ENCODE measurements around the gene PI4KA. TPM values are rescaled to one million over a fixed set of nuclear protein-coding genes. Genes with fewer than 3 reads are reported as not detected.

The PI4KA gene
- polyA plus RNA-seq, 1 donor from 2014 or later: 42.2 TPM

- TF ChIP-seq TAF1 (IDR thresholded peaks at IDR 0.05; ENCODE audit: low read depth): no peak
- no peak for TF ChIP-seq SMC3 (conservative IDR thresholded peaks at IDR 0.05; ENCODE audit: poor library complexity)
- no peak for TF ChIP-seq EP300 (conservative IDR thresholded peaks at IDR 0.05; ENCODE audit: poor library complexity, severe bottlenecking)
- no peak for TF ChIP-seq CTCF (IDR thresholded peaks at IDR 0.05; ENCODE audit: poor library complexity, severe bottlenecking)
- TF ChIP-seq REST (IDR thresholded peaks at IDR 0.05; ENCODE audit: borderline replicate concordance): no peak
- TF ChIP-seq POLR2AphosphoS5 (IDR thresholded peaks at IDR 0.05): no peak
- TF ChIP-seq RAD21 (conservative IDR thresholded peaks at IDR 0.05): no peak
- Histone ChIP-seq H3F3A (ENCODE audit: insufficient read depth, low read length, poor library complexity, severe bottlenecking) (no peaks in the 10 kb centered on the region), H3K9me2 (ENCODE audit: insufficient read depth, low read length) (no peaks in the 10 kb centered on the region), H3K27me3 (ENCODE audit: insufficient read depth, low read depth, low read length) (no peaks in the 10 kb centered on the region), H4K20me1 (ENCODE audit: insufficient read depth) (no peaks in the 10 kb centered on the region), H3K9ac (ENCODE audit: low read length) (no peak overlapping the region), H2AFZ (ENCODE audit: low read depth, low read length) (no peak overlapping the region), H3K4me3 (ENCODE audit: low read length) (no peak overlapping the region), H3K36me3 (ENCODE audit: insufficient read depth, low read length) (peaks cover 8% of the 10 kb centered on the region), H3K9me3 (ENCODE audit: low read length) (no peaks in the 10 kb centered on the region), H3K27ac (ENCODE audit: low read length) (no peak overlapping the region), H3K4me2 (ENCODE audit: low read length) (no peak overlapping the region), H3K79me2 (replicated peaks; ENCODE audit: insufficient read depth, low read length) (no peaks in the 10 kb centered on the region)
Measured at GRCh38 chr22:20802922-20803553, 55.6 kb downstream of the PI4KA start.

- Histone ChIP-seq H4K20me1 (ENCODE audit: insufficient read depth) (no peaks in the 10 kb centered on the region), H3K79me2 (replicated peaks; ENCODE audit: insufficient read depth, low read length) (no peaks in the 10 kb centered on the region), H3K27me3 (ENCODE audit: insufficient read depth, low read depth, low read length) (no peaks in the 10 kb centered on the region), H3F3A (ENCODE audit: insufficient read depth, low read length, poor library complexity, severe bottlenecking) (no peaks in the 10 kb centered on the region), H3K9me3 (ENCODE audit: low read length) (no peaks in the 10 kb centered on the region), H3K27ac (ENCODE audit: low read length) (no peak overlapping the region), H2AFZ (ENCODE audit: low read depth, low read length) (no peak overlapping the region), H3K4me2 (ENCODE audit: low read length) (no peak overlapping the region), H3K9me2 (ENCODE audit: insufficient read depth, low read length) (no peaks in the 10 kb centered on the region), H3K9ac (ENCODE audit: low read length) (no peak overlapping the region), H3K4me3 (ENCODE audit: low read length) (no peak overlapping the region), H3K36me3 (ENCODE audit: insufficient read depth, low read length) (peaks cover 6% of the 10 kb centered on the region)
- no peak for TF ChIP-seq POLR2AphosphoS5 (IDR thresholded peaks at IDR 0.05)
- no peak for TF ChIP-seq RAD21 (conservative IDR thresholded peaks at IDR 0.05)
- no peak for TF ChIP-seq MXI1 (conservative IDR thresholded peaks at IDR 0.05; ENCODE audit: poor library complexity, severe bottlenecking)
Measured at GRCh38 chr22:20802452-20802851, 56.2 kb downstream of the PI4KA start.

- Histone ChIP-seq H3K27me3 (ENCODE audit: insufficient read depth, low read depth, low read length) (no peaks in the 10 kb centered on the region), H3K79me2 (replicated peaks; ENCODE audit: insufficient read depth, low read length) (no peaks in the 10 kb centered on the region), H4K20me1 (ENCODE audit: insufficient read depth) (no peaks in the 10 kb centered on the region), H3K4me2 (ENCODE audit: low read length) (no peak overlapping the region), H3K9ac (ENCODE audit: low read length) (no peak overlapping the region), H3F3A (ENCODE audit: insufficient read depth, low read length, poor library complexity, severe bottlenecking) (no peaks in the 10 kb centered on the region), H3K4me3 (ENCODE audit: low read length) (no peak overlapping the region), H3K27ac (ENCODE audit: low read length) (no peak overlapping the region), H2AFZ (ENCODE audit: low read depth, low read length) (no peak overlapping the region), H3K9me2 (ENCODE audit: insufficient read depth, low read length) (no peaks in the 10 kb centered on the region), H3K9me3 (ENCODE audit: low read length) (no peaks in the 10 kb centered on the region), H3K36me3 (ENCODE audit: insufficient read depth, low read length) (no peaks in the 10 kb centered on the region)
- TF ChIP-seq EZH2 (IDR thresholded peaks at IDR 0.05; ENCODE audit: borderline replicate concordance, insufficient read depth, low read length, poor library complexity, severe bottlenecking) (no peak), EP300 (conservative IDR thresholded peaks at IDR 0.05; ENCODE audit: poor library complexity, severe bottlenecking) (no peak)
Measured at GRCh38 chr22:20799449-20799848, 59.2 kb downstream of the PI4KA start.
